ENCODE data around the gene HSPA1A.

The HSPA1A gene

GRCh38 chr6:31776989-31777666 is 38.2 kb upstream of the HSPA1A start, which contains the start of gene VWA7:
TSS of gene VWA7 (minus strand) at chr6:31777328. CDS start at chr6:31776779, 549 bp downstream.
- peak; percentile 51 for TF ChIP-seq POLR2A (IDR thresholded peaks at IDR 0.05; ENCODE audit: low read length)
- no peak for TF ChIP-seq GATA1 (IDR thresholded peaks at IDR 0.05; ENCODE audit: low read depth, low read length)
- DNase-seq: peak; percentile 81 to 91

GRCh38 chr6:31777667-31778050 is 37.7 kb upstream of the HSPA1A start:
- TF ChIP-seq GATA1 (IDR thresholded peaks at IDR 0.05; ENCODE audit: low read depth, low read length): no peak
- no peak for TF ChIP-seq POLR2A (IDR thresholded peaks at IDR 0.05; ENCODE audit: low read length)
- no peak for DNase-seq

- TF ChIP-seq POLR2A (IDR thresholded peaks at IDR 0.05; ENCODE audit: low read length) (no peak), GATA1 (IDR thresholded peaks at IDR 0.05; ENCODE audit: low read depth, low read length) (no peak)
These were observed 37.1 kb upstream of the HSPA1A start for GRCh38 chr6:31778193-31778592.

GRCh38 chr6:31778999-31779885 is 36.1 kb upstream of the HSPA1A start:
- no peak for DNase-seq
- TF ChIP-seq GATA1 (IDR thresholded peaks at IDR 0.05; ENCODE audit: low read depth, low read length) (no peak), POLR2A (IDR thresholded peaks at IDR 0.05; ENCODE audit: low read length) (no peak)

More at GRCh38 chr6:31778193-31778592, 37.1 kb upstream of the HSPA1A start:
- DNase-seq: no peak

GRCh38 chr6:31779908-31780307 is 35.4 kb upstream of the HSPA1A start:
- no peak for DNase-seq
- no peak for TF ChIP-seq GATA1 (IDR thresholded peaks at IDR 0.05; ENCODE audit: low read depth, low read length)
- no peak for TF ChIP-seq POLR2A (IDR thresholded peaks at IDR 0.05; ENCODE audit: low read length)

GRCh38 chr6:31780507-31781243 is 34.7 kb upstream of the HSPA1A start:
- no peak for DNase-seq
- TF ChIP-seq GATA1 (IDR thresholded peaks at IDR 0.05; ENCODE audit: low read depth, low read length) (no peak), POLR2A (IDR thresholded peaks at IDR 0.05; ENCODE audit: low read length) (no peak)

GRCh38 chr6:31781244-31782125 is 33.9 kb upstream of the HSPA1A start:
- TF ChIP-seq POLR2A (IDR thresholded peaks at IDR 0.05; ENCODE audit: low read length): no peak
- no peak for TF ChIP-seq GATA1 (IDR thresholded peaks at IDR 0.05; ENCODE audit: low read depth, low read length)

GRCh38 chr6:31782126-31782855 is 33.1 kb upstream of the HSPA1A start:
- TF ChIP-seq POLR2A (IDR thresholded peaks at IDR 0.05; ENCODE audit: low read length) (no peak), GATA1 (IDR thresholded peaks at IDR 0.05; ENCODE audit: low read depth, low read length) (no peak)
- no peak for DNase-seq

More at GRCh38 chr6:31781244-31782125, 33.9 kb upstream of the HSPA1A start:
- no peak for DNase-seq

- no peak for TF ChIP-seq POLR2A (IDR thresholded peaks at IDR 0.05; ENCODE audit: low read length)
- no peak for TF ChIP-seq GATA1 (IDR thresholded peaks at IDR 0.05; ENCODE audit: low read depth, low read length)
- DNase-seq: no peak
These were observed 31.0 kb upstream of the HSPA1A start for GRCh38 chr6:31784098-31784925.

- no peak for DNase-seq
- no peak for TF ChIP-seq POLR2A (IDR thresholded peaks at IDR 0.05; ENCODE audit: low read length)
- TF ChIP-seq GATA1 (IDR thresholded peaks at IDR 0.05; ENCODE audit: low read depth, low read length): no peak
These were observed 29.9 kb upstream of the HSPA1A start for GRCh38 chr6:31785475-31785874.

- no peak for TF ChIP-seq GATA1 (IDR thresholded peaks at IDR 0.05; ENCODE audit: low read depth, low read length)
- DNase-seq: peak; percentile 52 to 58
These were observed 23.8 kb upstream of the HSPA1A start for GRCh38 chr6:31791324-31792089.
